ENCODE measurements around the gene FGGY. TPM values are rescaled to one million over a fixed set of nuclear protein-coding genes. Genes with fewer than 3 reads are reported as not detected.

The FGGY gene
- total and polyA plus RNA-seq, 2 donors (not counting 3 experiments of a cell fraction or from before 2014, with no cell fraction given) = 5.6 to 6.4 TPM

- Histone ChIP-seq H3K9ac (replicated peaks; ENCODE audit: extremely low read depth, insufficient read depth, low read length) (no peak overlapping the region), H3K9me1 (replicated peaks; ENCODE audit: control insufficient read depth, extremely low read depth, insufficient read depth, low read length) (no peaks in the 10 kb centered on the region), H3K4me1 (ENCODE audit: control insufficient read depth, extremely low read depth, insufficient read depth, low read length) (no peaks in the 10 kb centered on the region), H3K27me3 (ENCODE audit: control insufficient read depth in 2 of 2, insufficient read depth in 2 of 2, low read length in 2 of 2) (no peaks in the 10 kb centered on the region), H4K20me1 (replicated peaks; ENCODE audit: control insufficient read depth, extremely low read depth, insufficient read depth, low read length) (no peaks in the 10 kb centered on the region), H3K4me2 (ENCODE audit: insufficient read depth, low read length) (no peak overlapping the region), H3K27ac (ENCODE audit: insufficient read depth, low read depth, low read length) (no peak overlapping the region), H3K79me2 (ENCODE audit: control insufficient read depth, insufficient read depth, low read length) (no peaks in the 10 kb centered on the region), H2AFZ (ENCODE audit: low read depth, low read length) (no peak overlapping the region), H3K9me3 (replicated peaks; ENCODE audit: control insufficient read depth, insufficient read depth, low read length) (no peaks in the 10 kb centered on the region), H3K4me3 (replicated peaks in 1 of 3; ENCODE audit: insufficient read depth in 1 of 3, low read depth in 1 of 3, low read length in 3 of 3) (no peak overlapping the region), H3K36me3 (ENCODE audit: control insufficient read depth in 2 of 2, extremely low read depth in 1 of 2, insufficient read depth in 2 of 2, low read length in 2 of 2) (no peaks in the 10 kb centered on the region)
- intact Hi-C loops (cut with micrococcal nuclease) (no loop called here), dilution Hi-C loops (cut with MboI; ENCODE audit: extremely low pct_ligation_motif_present, low sequenced_read_pairs) (no loop called here)
- DNase-seq (ENCODE audit: low read depth, low spot score) (no peak), FAIRE-seq (no peak)
- no peak for TF ChIP-seq CTCF (IDR thresholded peaks at IDR 0.05; ENCODE audit: extremely low read depth in 1 of 2, insufficient read depth in 1 of 2, low read depth in 1 of 2, low read length in 2 of 2)
- no peak for TF ChIP-seq JUN (IDR thresholded peaks at IDR 0.05; ENCODE audit: borderline replicate concordance, insufficient read depth, insufficient read length, low read depth)
- no peak for TF ChIP-seq FOS (IDR thresholded peaks at IDR 0.05; ENCODE audit: borderline replicate concordance, insufficient read depth, low read length)
- no peak for TF ChIP-seq POLR2A (IDR thresholded peaks at IDR 0.05; ENCODE audit: low read depth, low read length)
- no peak for TF ChIP-seq POLR2AphosphoS5 (IDR thresholded peaks at IDR 0.05; ENCODE audit: insufficient read depth, low read depth, low read length)
- TF ChIP-seq MAX (IDR thresholded peaks at IDR 0.05; ENCODE audit: insufficient read depth, insufficient read length) = no peak
- POLR2A ChIA-PET = no interaction called here
- BruUV-seq (replicated peaks) = no TSS peak
- CTCF ChIA-PET = no interaction called here
Measured at GRCh38 chr1:59377350-59377904, 80.5 kb downstream of the FGGY start.

Measured in endothelial cell of umbilical vein (primary cell).